ENCODE data around the gene ERC2. TPM values are rescaled to one million over a fixed set of nuclear protein-coding genes. Genes with fewer than 3 reads are reported as not detected.

ERC2 gene
- total RNA-seq, 4 donors from 2014 or later, result 5.3 to 8.8 (median 7.8) TPM

DNA sequence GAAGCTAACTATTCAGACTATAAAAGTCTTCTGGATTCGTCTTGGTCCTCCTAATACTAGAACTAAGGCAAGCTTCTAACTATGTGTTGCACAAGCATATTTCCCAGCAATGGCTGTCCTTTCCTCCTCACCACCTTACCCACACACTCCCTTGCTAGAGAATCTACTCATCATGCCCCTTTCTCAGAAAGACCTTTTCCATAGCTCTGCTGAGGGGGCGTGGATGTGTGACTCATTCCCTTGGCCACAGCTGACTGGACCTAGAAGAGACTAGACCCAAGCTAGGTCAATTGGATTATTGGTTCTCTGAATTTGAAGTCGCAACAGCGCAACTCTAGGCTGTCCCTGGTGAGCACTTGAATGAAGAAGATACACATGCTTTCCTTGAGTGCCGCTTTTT, 47.1 kb downstream of the ERC2 start:
- Histone ChIP-seq H3K27ac (no peak overlapping the region), H3K9me3 (no peaks in the 10 kb centered on the region), H3K4me1 (no peaks in the 10 kb centered on the region), H3K27me3 (no peaks in the 10 kb centered on the region), H3K4me3 (replicated peaks in 1 of 3) (no peak overlapping the region), H3K36me3 (no peaks in the 10 kb centered on the region)
- 91 to 94% methylated on average over 5 of the region's 5 CpGs for WGBS, 2 donors
- DNase-seq, result no peak
- intact Hi-C loops (cut with DNase I), result no loop called here
- TF ChIP-seq, protein P1, sequence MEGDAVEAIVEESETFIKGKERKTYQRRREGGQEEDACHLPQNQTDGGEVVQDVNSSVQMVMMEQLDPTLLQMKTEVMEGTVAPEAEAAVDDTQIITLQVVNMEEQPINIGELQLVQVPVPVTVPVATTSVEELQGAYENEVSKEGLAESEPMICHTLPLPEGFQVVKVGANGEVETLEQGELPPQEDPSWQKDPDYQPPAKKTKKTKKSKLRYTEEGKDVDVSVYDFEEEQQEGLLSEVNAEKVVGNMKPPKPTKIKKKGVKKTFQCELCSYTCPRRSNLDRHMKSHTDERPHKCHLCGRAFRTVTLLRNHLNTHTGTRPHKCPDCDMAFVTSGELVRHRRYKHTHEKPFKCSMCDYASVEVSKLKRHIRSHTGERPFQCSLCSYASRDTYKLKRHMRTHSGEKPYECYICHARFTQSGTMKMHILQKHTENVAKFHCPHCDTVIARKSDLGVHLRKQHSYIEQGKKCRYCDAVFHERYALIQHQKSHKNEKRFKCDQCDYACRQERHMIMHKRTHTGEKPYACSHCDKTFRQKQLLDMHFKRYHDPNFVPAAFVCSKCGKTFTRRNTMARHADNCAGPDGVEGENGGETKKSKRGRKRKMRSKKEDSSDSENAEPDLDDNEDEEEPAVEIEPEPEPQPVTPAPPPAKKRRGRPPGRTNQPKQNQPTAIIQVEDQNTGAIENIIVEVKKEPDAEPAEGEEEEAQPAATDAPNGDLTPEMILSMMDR (IDR thresholded peaks at IDR 0.05), result no peak
- no peak for TF ChIP-seq POLR2A (IDR thresholded peaks at IDR 0.05)

GRCh38 chr3:56415652-56416051, 52.6 kb downstream of the ERC2 start:
- DNase-seq, result no peak
- intact Hi-C loops (cut with DNase I), result no loop called here
- Histone ChIP-seq H3K27ac (no peak overlapping the region), H3K4me1 (no peaks in the 10 kb centered on the region), H3K27me3 (no peaks in the 10 kb centered on the region), H3K9me3 (no peaks in the 10 kb centered on the region), H3K36me3 (no peaks in the 10 kb centered on the region), H3K4me3 (replicated peaks in 1 of 3) (no peak overlapping the region)
- 76 to 79% methylated on average over 3 of the region's 3 CpGs for WGBS, 2 donors
- TF ChIP-seq, protein P1 (IDR thresholded peaks at IDR 0.05), result no peak
- no peak for TF ChIP-seq POLR2A (IDR thresholded peaks at IDR 0.05)

- Histone ChIP-seq H3K27ac (no peak overlapping the region), H3K4me3 (replicated peaks in 1 of 3) (no peak overlapping the region), H3K36me3 (no peaks in the 10 kb centered on the region), H3K4me1 (no peaks in the 10 kb centered on the region), H3K9me3 (no peaks in the 10 kb centered on the region), H3K27me3 (no peaks in the 10 kb centered on the region)
- TF ChIP-seq, protein P1 (IDR thresholded peaks at IDR 0.05), result no peak
- no peak for TF ChIP-seq POLR2A (IDR thresholded peaks at IDR 0.05)
- 45 to 65% methylated on average over 2 of the region's 2 CpGs for WGBS, 2 donors
- intact Hi-C loops (cut with DNase I), result no loop called here
- DNase-seq, result no peak
Observed at GRCh38 chr3:56413911-56414310, 54.4 kb downstream of the ERC2 start.

DNA sequence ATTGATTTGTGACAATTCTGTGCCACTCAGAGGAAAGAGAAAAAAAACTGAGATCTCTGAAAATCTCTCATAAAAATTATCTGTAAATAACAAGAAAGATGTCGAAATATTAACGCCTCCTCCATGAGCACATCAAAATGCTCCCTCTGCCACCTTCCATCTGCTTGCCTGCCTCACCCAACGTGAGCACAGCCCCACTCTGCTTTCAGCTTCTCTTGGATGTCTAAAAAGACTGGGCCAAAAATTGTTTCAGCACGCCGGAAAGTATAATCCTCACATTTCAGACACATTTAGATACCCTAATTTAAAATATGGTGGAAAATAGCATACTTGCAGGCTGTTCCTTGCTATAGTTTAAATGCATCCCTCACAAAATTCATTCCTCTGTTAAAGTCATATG, 57.1 kb downstream of the ERC2 start:
- 90 to 91% methylated on average over 5 of the region's 5 CpGs for WGBS, 2 donors
- no peak overlapping the region for H3K27ac ChIP-seq
- no peaks in the 10 kb centered on the region for H3K9me3 ChIP-seq
- no peaks in the 10 kb centered on the region for H3K36me3 ChIP-seq
- H3K4me1 ChIP-seq, result no peaks in the 10 kb centered on the region
- no peaks in the 10 kb centered on the region for H3K27me3 ChIP-seq
- no peak overlapping the region for H3K4me3 ChIP-seq (replicated peaks in 1 of 3)
- intact Hi-C loops (cut with DNase I), result no loop called here
- no peak for DNase-seq
- no peak for TF ChIP-seq POLR2A (IDR thresholded peaks at IDR 0.05)
- TF ChIP-seq, protein P1 (IDR thresholded peaks at IDR 0.05), result no peak

DNA sequence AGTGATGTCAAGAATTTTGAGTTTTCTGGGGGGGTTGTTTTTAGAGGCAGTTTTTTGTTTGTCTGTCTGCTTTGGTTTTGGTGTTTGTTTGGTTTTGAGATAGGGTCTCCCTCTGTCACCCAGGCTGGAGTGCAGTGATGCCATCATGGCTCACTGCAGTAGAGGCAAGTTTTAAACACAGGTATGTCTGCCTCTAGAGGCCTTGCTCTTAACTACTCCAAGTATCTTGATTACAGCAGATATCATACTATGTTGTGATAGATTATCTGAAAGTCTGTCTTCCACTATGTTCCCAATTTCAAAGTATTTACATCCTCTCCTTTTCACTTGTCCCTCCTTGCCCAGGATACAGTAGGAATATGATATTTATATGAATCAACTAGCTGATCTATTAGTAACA, 57.7 kb downstream of the ERC2 start:
- Histone ChIP-seq H3K27ac (no peak overlapping the region), H3K9me3 (no peaks in the 10 kb centered on the region), H3K4me1 (no peaks in the 10 kb centered on the region), H3K36me3 (no peaks in the 10 kb centered on the region), H3K27me3 (no peaks in the 10 kb centered on the region), H3K4me3 (replicated peaks in 1 of 3) (no peak overlapping the region)
- TF ChIP-seq POLR2A (IDR thresholded peaks at IDR 0.05), result no peak
- TF ChIP-seq, protein P1 (IDR thresholded peaks at IDR 0.05), result no peak
- intact Hi-C loops (cut with DNase I), result no loop called here
- no peak for DNase-seq
